B cell (primary cell): ENCODE results near the gene BCL2. TPM values are rescaled to one million over a fixed set of nuclear protein-coding genes. Genes with fewer than 3 reads are reported as not detected.

Experiments
- ATAC-seq: fragments of 200-7000 bp; cut with Tn5 transposase; one replicate; pipeline ENCODE4 v1.10.0; 2021; ENCODE audit warnings: low read depth, mild to moderate bottlenecking, moderate number of reproducible peaks, moderate library complexity
- CTCF ChIA-PET: fragments of 350-600 bp; sonication (Branson Sonifier 250); formaldehyde crosslinking; loops from one replicate; lab custom pipeline; 2021; ENCODE audit warnings: antibody characterized with exemption, inconsistent platforms; lab: Charles Lee
- POLR2A ChIA-PET: fragments of 350-600 bp; sonication (Branson Sonifier 250); formaldehyde crosslinking; loops from one replicate; lab custom pipeline; 2021; ENCODE audit warnings: antibody characterized with exemption; lab: Charles Lee
- DNase-seq: peaks from one replicate; pipeline ENCODE4 v3.0.0; 2013
- H2AFZ ChIP-seq: 2 replicates; pipeline ENCODE4 v1.6.1; 2012; ENCODE audit warnings: mild to moderate bottlenecking, low read depth, low read length; ENCODE audit not compliant: insufficient read depth, poor library complexity, severe bottlenecking
- H3K27ac ChIP-seq, 2 donors: 1 replicate in 1 of 2; 2 replicates in 1 of 2; pipeline ENCODE4 v1.5.1; 2012 to 2013; ENCODE audit warnings: low read length in 2 of 2, mild to moderate bottlenecking in 2 of 2, moderate library complexity in 1 of 2
- H3K27me3 ChIP-seq, 4 experiments: fragments of 200-600 bp in 1 of 4; sonication (generic) in 1 of 4; replicated peaks in 1 of 4; 1 replicate in 2 of 4; 2 replicates in 2 of 4; pipeline versions ENCODE4 v1.6.1 to v1.7.0; 2013 to 2016; ENCODE audit warnings: low read length in 3 of 4, mild to moderate bottlenecking in 2 of 4, mixed read lengths in 1 of 4, moderate library complexity in 1 of 4; ENCODE audit not compliant: insufficient read depth in 4 of 4, control insufficient read depth in 3 of 4; ENCODE audit errors: control extremely low read depth in 1 of 4
- H3K36me3 ChIP-seq, 2 experiments: replicated peaks in 1 of 2; 1 replicate in 1 of 2; 2 replicates in 1 of 2; pipeline versions ENCODE4 v1.6.1 to v1.7.1; 2013; ENCODE audit warnings: low read length in 1 of 2; ENCODE audit not compliant: insufficient read depth in 2 of 2, control insufficient read depth in 1 of 2; ENCODE audit errors: control extremely low read depth in 1 of 2, extremely low read depth in 1 of 2
- H3K4me1 ChIP-seq, 2 donors: fragments of 200-600 bp in 1 of 2; sonication (generic) in 1 of 2; 1 replicate in 1 of 2; 2 replicates in 1 of 2; pipeline versions ENCODE4 v1.5.1 to v1.6.1; 2013 to 2017; ENCODE audit warnings: low read length in 2 of 2; ENCODE audit not compliant: control insufficient read depth in 2 of 2, insufficient read depth in 2 of 2
- H3K4me2 ChIP-seq: replicated peaks from 2 replicates; pipeline ENCODE3; 2012; ENCODE audit warnings: mild to moderate bottlenecking, low read depth, low read length; ENCODE audit not compliant: poor library complexity, severe bottlenecking
- H3K4me3 ChIP-seq, 5 experiments: fragments of 200-600 bp in 1 of 5; sonication (generic) in 1 of 5; 1 replicate in 3 of 5; 2 replicates in 2 of 5; pipeline versions ENCODE4 v1.5.1 to v1.7.0; 2011 to 2016; ENCODE audit warnings: low read length in 4 of 5, mild to moderate bottlenecking in 4 of 5, low read depth in 2 of 5, control low read depth in 1 of 5, moderate library complexity in 1 of 5; ENCODE audit not compliant: insufficient read depth in 1 of 5; ENCODE audit errors: control extremely low read depth in 1 of 5, extremely low read depth in 1 of 5
- H3K79me2 ChIP-seq: fragments of 200-600 bp; sonication (generic); one replicate; pipeline ENCODE4 v1.6.0; 2016; ENCODE audit warnings: low read length; ENCODE audit not compliant: control insufficient read depth, insufficient read depth
- H3K9ac ChIP-seq: fragments of 200-600 bp; sonication (generic); 2 replicates; pipeline ENCODE4 v1.6.1; 2017; ENCODE audit warnings: mild to moderate bottlenecking, low read length, moderate library complexity
- H3K9me3 ChIP-seq, 3 donors: one replicate each; pipeline versions ENCODE4 v1.6.1 to v1.7.1; 2013; ENCODE audit warnings: low read length in 2 of 3; ENCODE audit not compliant: control insufficient read depth in 2 of 3, insufficient read depth in 1 of 3; ENCODE audit errors: control extremely low read depth in 1 of 3
- H4K20me1 ChIP-seq: 2 replicates; pipeline ENCODE4 v1.6.0; 2012; ENCODE audit warnings: mild to moderate bottlenecking, low read length; ENCODE audit not compliant: insufficient read depth, control insufficient read depth, poor library complexity, severe bottlenecking
- H3K27ac Mint-ChIP-seq: one replicate; pipeline ENCODE4 v1.8.0; 2021; ENCODE audit warnings: mixed read lengths
- H3K27me3 Mint-ChIP-seq: one replicate; pipeline ENCODE4 v1.8.0; 2021; ENCODE audit warnings: mixed read lengths
- H3K4me1 Mint-ChIP-seq: one replicate; pipeline ENCODE4 v1.8.0; 2021; ENCODE audit warnings: mixed read lengths
- H3K4me3 Mint-ChIP-seq: one replicate; pipeline ENCODE4 v1.8.0; 2021; ENCODE audit warnings: mixed read lengths
- H3K9me3 Mint-ChIP-seq: one replicate; pipeline ENCODE4 v1.8.0; 2022; ENCODE audit warnings: mixed read lengths; ENCODE audit not compliant: insufficient read depth
- EZH2 ChIP-seq: IDR thresholded peaks from 2 replicates; pipeline ENCODE4 v1.6.1; 2012; ENCODE audit warnings: borderline replicate concordance, low read depth, mild to moderate bottlenecking, moderate library complexity, low read length; ENCODE audit not compliant: insufficient read depth, poor library complexity, severe bottlenecking
- WGBS: methylation state at CpG from one replicate; pipeline ENCODE4 v1.1.5; 2013; ENCODE audit warnings: missing lambda C conversion rate; ENCODE audit not compliant: insufficient coverage; 5-methylcytosine and 5-hydroxymethylcytosine counted together
- intact Hi-C: fragments of 100-400 bp; cut with micrococcal nuclease; formaldehyde crosslinking; loops from one replicate; pipeline ENCODE4 v1.10.0; 2022
- polyA plus RNA-seq: library from polyadenylated mRNA; depleted of rRNA; stranded (reverse); fragments of >200 nt; gene quantifications from 2 replicates; pipeline ENCODE4 v1.2.3, GENCODE V29; 2012
- total RNA-seq, 2 donors: library from RNA; stranded (reverse); fragments of 120-200 nt in 1 of 2; gene quantifications; 1 replicate in 1 of 2; 2 replicates in 1 of 2; pipeline versions ENCODE4 v1.2.3 to v1.2.4, GENCODE V29; 2013 to 2022
- TF ChIP-seq, protein P1 (sequence below): fragments of 200-600 bp; IDR thresholded peaks from one replicate; pipeline ENCODE4 v1.8.0; 2022; ENCODE audit warnings: antibody characterized with exemption, mild to moderate bottlenecking

BCL2 gene
- total and polyA plus RNA-seq, 2 donors (not counting 1 experiment from before 2014, with no cell fraction given): 27.6 to 144 TPM

- Mint-ChIP-seq H3K4me3 (no peak overlapping the region), H3K27me3 (peaks cover 14% of the 10 kb centered on the region), H3K27ac (no peak overlapping the region), H3K9me3 (no peaks in the 10 kb centered on the region), H3K4me1 (no peaks in the 10 kb centered on the region)
- peaks cover 0 to 3% (median 0%) of the 10 kb centered on the region in 4 experiments for H3K27me3 ChIP-seq
- intact Hi-C loops: no loop called here
- no peak overlapping the region for H3K4me3 ChIP-seq
- TF ChIP-seq, protein P1, sequence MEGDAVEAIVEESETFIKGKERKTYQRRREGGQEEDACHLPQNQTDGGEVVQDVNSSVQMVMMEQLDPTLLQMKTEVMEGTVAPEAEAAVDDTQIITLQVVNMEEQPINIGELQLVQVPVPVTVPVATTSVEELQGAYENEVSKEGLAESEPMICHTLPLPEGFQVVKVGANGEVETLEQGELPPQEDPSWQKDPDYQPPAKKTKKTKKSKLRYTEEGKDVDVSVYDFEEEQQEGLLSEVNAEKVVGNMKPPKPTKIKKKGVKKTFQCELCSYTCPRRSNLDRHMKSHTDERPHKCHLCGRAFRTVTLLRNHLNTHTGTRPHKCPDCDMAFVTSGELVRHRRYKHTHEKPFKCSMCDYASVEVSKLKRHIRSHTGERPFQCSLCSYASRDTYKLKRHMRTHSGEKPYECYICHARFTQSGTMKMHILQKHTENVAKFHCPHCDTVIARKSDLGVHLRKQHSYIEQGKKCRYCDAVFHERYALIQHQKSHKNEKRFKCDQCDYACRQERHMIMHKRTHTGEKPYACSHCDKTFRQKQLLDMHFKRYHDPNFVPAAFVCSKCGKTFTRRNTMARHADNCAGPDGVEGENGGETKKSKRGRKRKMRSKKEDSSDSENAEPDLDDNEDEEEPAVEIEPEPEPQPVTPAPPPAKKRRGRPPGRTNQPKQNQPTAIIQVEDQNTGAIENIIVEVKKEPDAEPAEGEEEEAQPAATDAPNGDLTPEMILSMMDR: no peak
- TF ChIP-seq EZH2: no peak
- ChIA-PET CTCF (no interaction called here), POLR2A (no interaction called here)
- H3K27ac ChIP-seq: no peak overlapping the region
- ATAC-seq (no peak), DNase-seq (no peak)
- no peak overlapping the region for H2AFZ ChIP-seq
- no peaks in the 10 kb centered on the region for H3K36me3 ChIP-seq
- no peak overlapping the region for H3K4me2 ChIP-seq
- no peaks in the 10 kb centered on the region for H3K4me1 ChIP-seq
- no peaks in the 10 kb centered on the region for H4K20me1 ChIP-seq
- WGBS: 98% methylated on average over 7 of the region's 11 CpGs
- no peaks in the 10 kb centered on the region for H3K9me3 ChIP-seq
- H3K9ac ChIP-seq: no peak overlapping the region
- H3K79me2 ChIP-seq: no peaks in the 10 kb centered on the region
Observed at GRCh38 chr18:63089041-63089440, 230.5 kb downstream of the BCL2 start.

- Histone ChIP-seq H3K27ac (no peak overlapping the region), H3K9me3 (no peaks in the 10 kb centered on the region)
- no peak for TF ChIP-seq EZH2
- TF ChIP-seq, protein P1: no peak
Observed at GRCh38 chr18:63088262-63088661, 231.3 kb downstream of the BCL2 start.

More at GRCh38 chr18:63088262-63088661, 231.3 kb downstream of the BCL2 start:
- WGBS: 80% methylated on average over 7 of the region's 7 CpGs
- Mint-ChIP-seq H3K4me1 (no peaks in the 10 kb centered on the region), H3K27ac (no peak overlapping the region), H3K4me3 (no peak overlapping the region), H3K27me3 (peaks cover 14% of the 10 kb centered on the region), H3K9me3 (no peaks in the 10 kb centered on the region)
- intact Hi-C loops: no loop called here
- no peak overlapping the region for H3K9ac ChIP-seq
- H3K4me3 ChIP-seq: no peak overlapping the region
- H3K27me3 ChIP-seq: peaks cover 0 to 3% (median 0%) of the 10 kb centered on the region in 4 experiments
- no peaks in the 10 kb centered on the region for H3K36me3 ChIP-seq
- DNase-seq (no peak), ATAC-seq (no peak)
- ChIA-PET POLR2A (no interaction called here), CTCF (interaction anchor here (0.5 kb wide), 1 partner anchor 353 kb away, joined by 4 read pairs; no protein-coding TSS in a partner anchor)
- H4K20me1 ChIP-seq: no peaks in the 10 kb centered on the region
- no peak overlapping the region for H2AFZ ChIP-seq
- H3K79me2 ChIP-seq: no peaks in the 10 kb centered on the region
- H3K4me2 ChIP-seq: no peak overlapping the region
- no peaks in the 10 kb centered on the region for H3K4me1 ChIP-seq
